ENCODE data around the gene DVL3.

Gene DVL3

DNA sequence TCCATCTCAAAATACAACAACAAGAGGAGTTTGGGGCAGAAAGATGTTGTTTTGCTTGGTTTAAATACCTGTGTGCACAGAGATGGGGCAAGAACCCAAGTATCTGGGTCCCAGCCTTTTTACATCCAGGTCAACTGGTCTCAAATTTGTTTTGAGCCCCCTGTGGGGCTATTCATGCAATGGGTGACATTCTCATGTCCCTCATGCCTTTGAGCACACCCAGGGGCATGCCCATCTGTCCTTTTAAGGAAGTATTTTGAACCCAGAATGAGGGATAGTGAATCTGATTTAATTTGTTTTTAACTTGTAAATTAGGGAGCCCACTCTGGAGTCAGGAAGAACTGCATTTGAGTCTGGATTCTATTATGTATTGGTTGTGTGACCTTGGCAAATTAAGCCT is 45.6 kb downstream of the DVL3 start:
- DNase-seq (ENCODE audit: extremely low spot score, insufficient read length, low read depth), result no peak
- FAIRE-seq, result no peak

DNA sequence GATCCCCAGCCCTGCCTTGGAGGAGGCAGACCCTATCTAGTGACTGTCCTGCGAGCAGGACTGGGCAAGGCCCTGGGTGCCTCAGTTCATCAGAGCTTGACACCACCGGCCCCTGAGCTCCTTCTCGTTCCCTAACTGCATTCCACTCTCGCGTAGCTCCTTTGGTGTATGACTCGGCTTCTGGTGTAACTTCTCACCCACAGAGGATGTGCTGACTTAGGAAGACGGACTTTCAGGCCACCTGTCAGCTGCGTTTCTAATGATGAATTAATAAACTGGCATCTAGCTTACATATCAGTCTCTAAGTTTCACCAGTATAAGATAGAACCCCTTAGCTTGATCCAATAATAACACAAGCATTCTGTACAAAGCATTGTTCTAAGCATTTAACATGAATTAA is 48.3 kb downstream of the DVL3 start:
- FAIRE-seq, result no peak
- no peak for DNase-seq (ENCODE audit: extremely low spot score, insufficient read length, low read depth)

DNA sequence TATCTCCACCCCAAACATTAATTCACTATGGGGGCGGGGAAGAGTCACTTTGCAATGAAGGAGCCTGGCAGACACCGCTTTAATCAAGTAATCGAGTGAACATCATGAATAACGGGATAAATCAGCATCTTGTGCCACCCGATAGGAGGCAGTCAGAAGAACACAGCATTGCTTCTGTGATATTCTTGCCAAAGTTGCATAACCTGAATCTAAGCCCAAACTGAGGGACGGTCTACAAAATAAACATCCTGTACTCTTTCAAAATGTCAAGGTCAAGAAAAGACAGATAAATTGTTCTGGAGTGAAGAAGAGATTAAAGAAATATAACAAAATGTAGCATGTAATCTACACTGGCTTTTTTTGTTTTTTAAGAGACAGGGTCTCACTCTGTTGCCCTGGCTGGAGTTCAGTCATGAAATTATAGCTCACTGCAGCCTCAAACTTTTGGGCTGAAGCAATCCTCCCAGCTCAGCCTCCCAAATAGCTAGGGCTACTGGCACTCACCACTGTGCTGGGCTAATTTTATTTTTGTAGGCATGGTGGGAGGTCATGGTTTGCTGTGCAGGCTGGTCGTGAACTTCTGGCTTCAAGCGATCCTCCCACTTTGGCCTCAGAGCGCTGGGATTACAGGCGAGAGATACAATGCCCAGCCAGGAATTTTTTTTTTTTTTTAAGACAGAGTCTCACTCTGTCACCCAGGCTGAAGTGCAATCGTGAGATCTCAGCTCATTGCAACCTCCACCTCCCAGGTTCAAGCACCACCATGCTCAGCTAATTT is 54.2 kb downstream of the DVL3 start:
- DNase-seq (ENCODE audit: extremely low spot score, insufficient read length, low read depth) (no peak), FAIRE-seq (no peak)

DNA sequence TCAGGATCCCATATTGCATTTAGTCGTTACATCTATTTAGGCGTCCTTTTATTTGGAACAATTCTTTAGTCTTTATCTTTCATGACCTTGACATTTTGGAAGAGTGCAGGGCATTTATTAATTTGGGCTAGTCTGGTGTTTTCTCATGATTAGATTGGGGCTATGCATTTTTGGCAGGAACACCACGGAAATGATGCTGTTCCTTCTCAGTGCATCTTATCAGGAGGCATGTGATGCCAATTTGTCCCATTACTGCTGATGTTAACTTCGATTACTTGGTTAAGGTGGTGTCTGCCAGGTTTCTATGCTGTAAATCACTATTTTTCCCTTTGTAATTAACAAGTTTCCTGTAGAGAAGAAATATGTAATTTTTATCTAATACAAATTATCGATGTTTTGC is 56.1 kb downstream of the DVL3 start:
- no peak for FAIRE-seq
- no peak for DNase-seq (ENCODE audit: extremely low spot score, insufficient read length, low read depth)

DNA sequence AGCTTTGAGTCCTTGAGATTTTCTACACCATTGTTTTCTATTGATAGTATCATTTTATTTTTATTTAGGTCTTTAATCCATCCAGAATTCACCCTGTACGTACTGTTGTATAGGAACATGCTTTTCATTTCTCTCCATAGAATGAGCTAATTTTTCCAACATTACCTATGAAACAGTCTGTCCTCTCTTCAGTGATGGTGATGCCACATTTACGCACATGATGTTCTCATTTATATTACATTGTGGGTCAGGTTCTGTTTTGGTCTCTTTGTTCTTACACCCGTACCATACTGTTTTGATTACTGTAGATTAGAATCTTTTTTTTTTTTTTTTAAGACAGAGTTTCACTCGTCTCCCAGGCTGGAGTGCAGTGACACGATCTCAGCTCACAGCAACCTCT is 56.5 kb downstream of the DVL3 start:
- DNase-seq (ENCODE audit: extremely low spot score, insufficient read length, low read depth), result no peak
- no peak for FAIRE-seq

DNA sequence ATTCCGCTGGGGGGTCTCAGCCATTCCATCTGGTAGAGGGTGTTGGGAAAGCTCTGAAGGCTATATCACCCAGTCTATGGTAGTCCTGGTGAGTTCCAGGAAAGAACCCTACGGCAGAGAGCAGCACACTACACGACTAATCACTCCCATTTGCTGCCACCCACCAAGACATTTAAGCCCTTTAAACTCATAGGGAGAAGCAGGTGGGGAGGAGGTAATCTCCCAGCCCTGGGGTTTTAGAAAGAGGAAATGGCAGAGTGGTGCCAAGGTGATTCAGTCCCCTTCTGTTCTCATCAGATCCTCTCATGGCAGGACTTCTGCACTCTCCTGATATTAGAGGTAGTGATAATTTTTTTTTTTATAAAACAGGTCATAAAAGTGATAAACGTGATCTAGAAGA is 63.6 kb downstream of the DVL3 start:
- no peak for DNase-seq (ENCODE audit: extremely low spot score, insufficient read length, low read depth)
- no peak for FAIRE-seq

DNA sequence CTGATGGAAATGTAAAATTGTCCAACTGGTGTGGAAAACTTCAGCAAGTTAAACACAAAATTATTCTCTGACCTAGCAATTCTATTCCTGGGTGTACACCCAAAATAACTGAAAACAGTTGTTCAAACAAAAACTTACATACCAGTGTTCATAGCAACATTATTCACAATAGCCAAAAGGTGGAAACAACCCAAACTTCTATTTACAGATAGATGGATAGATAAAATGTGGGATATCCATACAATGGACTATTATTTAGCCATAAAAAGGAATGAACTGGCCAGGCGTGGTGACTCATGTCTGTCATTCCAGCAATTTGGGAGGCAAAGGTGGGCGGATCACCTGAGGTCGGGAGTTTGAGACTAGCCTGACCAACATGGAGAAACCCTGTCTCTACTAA is 67.3 kb downstream of the DVL3 start:
- DNase-seq (ENCODE audit: extremely low spot score, insufficient read length, low read depth) (no peak), FAIRE-seq (no peak)

Measured in GM18507 (cell line).